ENCODE measurements around the gene SLC2A1.

The SLC2A1 gene

DNA sequence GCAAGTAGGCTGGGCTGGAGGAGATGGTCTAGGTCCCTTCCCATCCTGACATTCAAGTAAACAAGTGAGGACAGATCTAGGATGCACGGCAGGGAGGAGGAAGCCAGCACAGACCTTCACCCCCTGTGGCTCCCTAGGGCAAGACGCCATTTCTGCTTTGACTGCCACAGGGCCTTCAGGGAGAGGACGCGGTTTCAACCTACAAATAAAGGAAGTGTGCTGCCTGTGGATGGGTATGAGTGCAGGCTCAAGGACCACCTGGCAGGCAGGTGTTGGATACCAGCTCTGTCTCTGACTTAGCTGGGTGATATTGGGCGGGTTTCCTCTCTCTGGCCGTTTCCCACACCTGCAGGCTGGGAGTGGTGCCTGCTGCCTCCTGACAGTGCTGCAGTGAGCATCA lies 16.2 kb downstream of the SLC2A1 start:
- no peak for DNase-seq (ENCODE audit: low read depth in 3 of 3)

DNA sequence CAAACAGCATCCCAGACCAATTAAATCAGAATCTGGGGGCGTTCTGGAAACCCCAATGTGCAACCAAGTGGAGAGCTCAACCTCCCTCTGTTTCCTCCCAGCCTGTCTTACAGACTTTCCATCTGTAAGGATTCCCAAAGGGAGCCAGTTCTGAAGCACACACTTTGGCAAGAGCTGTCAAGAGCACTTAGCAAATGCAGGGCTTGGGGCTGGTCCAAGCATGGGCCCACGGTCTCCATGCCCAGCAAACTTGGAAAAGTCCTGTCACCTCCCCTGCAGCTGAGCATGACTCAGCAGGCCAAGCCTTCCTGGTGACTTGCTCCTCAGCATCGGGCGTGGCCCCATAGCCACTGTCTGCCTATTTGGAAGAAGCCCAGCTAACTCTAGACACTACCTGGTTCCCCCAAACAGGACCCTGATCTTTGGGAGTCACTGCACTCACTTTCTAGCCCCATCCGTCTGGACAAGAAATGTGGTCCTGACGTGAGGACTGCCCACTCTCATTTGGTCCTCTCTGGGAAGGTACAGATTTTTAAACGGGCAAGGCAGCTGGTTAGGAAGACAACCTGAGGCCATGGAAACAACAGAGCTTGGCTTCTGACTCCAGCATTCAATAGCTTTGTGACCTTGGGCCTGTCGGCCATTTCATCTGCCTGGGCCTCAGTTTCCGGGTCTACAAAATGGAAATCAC lies 16.9 kb downstream of the SLC2A1 start:
- DNase-seq (ENCODE audit: low read depth in 3 of 3), result peak in 1 of 3 experiments; percentile 44

DNA sequence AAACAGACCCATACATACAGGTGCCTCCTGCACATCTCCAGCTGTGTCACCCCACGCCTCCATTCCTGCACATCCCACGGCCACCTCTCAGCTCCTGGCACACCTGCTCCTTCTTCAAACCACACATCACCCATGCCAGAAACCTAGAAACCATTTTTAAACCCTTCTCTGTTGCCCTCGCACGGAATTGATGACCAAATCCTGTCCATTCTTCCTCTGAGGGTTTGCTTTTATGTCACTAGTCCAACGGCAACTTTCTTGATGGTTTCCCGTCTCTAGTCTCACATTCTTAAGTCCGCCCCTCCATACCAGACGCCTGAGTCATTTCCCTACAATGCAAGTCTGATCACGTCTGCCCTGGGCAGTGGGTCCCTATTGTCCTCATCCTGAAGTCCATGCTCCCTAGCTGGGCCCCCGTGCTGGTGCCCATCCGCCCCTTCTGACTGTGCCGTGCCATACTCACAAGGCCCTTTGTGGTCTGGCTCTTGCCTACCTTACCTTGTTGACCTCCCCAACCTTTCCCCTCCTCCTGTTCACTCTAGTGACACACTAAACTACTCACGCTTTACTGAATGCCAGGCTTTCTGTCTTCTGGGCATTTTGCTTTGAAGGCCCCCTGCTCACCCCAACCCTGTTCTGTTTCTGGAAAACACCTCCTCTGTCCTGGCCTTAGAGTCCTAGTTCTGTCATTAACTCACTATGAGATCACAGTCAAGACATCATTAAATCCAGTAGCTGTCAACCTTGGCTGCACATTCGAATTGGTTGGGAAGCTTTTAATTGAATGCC lies 17.6 kb downstream of the SLC2A1 start:
- DNase-seq (ENCODE audit: low read depth in 3 of 3), result no peak

DNA sequence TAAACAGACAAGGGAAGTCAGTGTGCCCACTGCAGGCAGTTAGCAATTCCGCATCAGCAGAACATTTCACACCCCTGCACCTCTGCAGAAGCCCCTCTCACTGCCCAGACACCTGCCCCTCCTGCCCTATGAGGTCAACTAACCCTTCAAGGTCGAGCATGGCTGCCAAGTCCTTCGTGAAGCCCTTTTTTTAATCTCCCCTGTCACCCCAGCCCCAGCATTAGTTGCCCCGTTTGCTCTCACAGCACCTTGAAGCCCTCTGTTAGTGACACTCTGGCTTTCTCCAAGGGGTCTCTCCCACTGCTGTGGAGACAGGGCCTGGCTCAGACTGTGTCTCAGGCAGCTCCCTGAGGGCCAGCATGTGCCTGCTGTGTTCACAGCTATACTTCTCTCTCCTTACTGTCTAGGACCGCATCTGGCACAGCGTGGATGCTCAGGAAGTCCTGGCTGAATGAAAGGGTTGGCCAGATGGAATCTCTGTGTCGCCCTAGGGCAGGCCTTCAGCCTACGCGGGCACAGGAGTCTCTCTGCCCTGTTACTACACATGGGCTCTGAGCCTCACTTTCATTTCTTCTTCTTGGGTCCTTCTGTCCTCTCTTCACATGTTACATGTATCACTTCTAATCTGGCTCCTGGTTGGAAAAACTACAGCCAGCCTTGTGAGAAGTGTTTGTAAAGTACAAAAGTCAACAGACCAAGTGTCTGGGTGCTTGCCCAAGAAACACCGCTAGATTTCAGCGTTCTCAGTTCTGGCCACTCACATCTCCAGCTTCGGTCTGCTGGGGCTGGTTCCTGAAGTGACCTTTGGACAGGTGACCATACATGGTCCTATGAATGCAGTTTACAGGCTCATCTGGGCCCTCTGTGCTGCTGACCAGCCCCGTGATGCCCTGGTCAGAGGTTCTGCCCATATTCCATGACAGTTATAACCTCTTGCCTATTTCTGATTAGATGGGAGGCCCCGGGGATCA lies 19.7 kb downstream of the SLC2A1 start:
- no peak for DNase-seq (ENCODE audit: low read depth in 3 of 3)

DNA sequence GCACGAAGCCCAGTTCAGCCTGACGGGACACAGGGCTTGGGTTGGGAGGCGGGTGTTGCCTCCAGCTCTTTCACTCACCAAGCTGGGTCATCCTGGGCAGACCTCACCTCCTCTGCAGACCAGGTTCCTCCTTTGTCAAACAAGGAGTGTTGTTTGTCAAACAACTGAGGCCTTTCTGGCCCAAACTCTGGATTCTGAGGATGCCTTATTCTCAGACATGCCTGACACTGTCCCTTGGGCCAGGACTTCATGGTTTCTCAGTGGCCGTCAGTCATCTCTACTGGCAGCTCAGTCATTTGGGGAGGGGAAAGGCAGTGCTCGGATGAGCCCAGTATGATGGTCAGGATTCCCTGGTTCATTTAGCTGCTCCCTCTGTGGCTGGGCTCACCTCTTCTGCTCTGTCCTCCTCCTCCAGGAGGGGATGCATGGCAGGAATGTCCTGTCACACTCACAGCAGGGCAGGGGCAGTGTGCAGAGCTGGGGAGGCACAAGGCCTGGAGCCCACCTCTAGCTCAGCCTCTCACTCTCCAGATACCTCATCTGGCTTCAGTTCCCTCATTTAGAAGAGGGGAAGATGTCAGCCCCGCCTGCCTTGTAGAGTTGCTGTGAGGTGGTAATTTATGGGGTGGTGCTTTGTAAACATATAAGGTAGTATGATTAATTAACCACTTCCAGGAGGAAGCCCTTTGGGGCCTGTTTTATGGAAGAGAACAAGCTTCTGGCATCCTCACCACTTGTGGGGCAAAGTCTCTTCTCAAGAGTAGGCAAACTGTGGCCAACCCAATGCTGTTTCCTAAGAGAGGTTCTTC lies 20.6 kb downstream of the SLC2A1 start:
- no peak for DNase-seq (ENCODE audit: low read depth in 3 of 3)

DNA sequence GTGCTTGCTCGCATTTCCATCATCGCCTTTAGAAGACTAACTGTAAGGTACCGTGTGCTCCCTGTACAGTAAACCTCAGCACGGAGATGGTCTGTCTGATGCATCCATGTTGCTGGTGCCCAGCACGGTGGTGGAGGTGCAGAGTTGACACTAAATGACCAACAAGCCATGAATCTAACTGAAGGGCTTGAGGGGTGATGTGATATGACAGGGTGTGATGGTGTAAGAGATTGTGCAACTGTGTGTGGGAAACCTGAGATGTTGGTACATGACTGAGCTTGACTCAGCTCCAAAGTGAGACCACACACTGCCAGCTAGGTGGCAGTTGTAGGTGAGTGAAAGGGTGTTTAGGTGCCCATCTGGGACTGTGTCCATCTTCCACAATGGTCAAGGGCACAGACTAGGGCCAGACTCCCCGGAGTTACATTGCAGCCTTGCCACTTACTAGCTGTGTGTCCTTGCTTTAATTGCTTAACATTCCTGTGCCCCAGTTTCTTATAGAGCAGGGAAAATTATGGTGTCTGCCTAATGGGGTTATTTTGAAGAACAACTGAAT lies 21.4 kb downstream of the SLC2A1 start:
- DNase-seq (ENCODE audit: low read depth in 3 of 3), result no peak

DNA sequence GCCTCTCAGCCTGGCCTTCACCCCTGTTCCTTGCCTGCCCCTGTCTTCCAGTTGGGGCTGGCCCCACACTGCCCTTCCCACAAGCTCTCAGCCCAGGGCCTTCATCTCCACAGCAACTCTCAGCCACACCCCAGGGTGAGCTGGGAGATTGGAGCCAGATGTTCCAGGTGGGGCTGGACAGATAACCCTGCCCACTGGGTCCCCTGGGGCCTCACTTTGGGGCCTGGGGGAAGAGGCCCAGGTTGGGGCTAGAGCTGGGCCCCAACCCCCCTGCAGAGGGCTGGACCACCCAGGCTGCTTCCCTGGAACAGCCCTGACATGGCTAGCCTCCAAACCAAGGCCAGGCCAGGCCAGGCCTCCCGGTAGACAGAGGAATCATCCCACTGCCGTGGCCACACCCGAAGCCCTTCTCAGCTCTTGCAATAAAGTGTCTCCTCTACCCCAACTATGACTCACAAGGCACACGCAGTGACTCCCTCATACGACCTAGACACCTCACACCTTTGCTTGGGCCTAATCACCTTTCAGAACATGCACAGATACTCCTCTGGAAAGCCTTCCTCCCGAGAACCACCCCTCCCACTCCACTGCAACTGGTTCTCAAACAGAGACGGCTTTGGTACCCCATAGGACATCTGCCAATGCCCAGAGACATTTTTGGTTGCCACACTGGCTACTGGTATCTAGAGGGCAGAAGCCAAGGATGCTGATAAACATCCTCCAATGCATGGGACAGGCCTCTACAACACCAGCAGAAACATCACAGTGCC lies 22.2 kb downstream of the SLC2A1 start:
- no peak for DNase-seq (ENCODE audit: low read depth in 3 of 3)

DNA sequence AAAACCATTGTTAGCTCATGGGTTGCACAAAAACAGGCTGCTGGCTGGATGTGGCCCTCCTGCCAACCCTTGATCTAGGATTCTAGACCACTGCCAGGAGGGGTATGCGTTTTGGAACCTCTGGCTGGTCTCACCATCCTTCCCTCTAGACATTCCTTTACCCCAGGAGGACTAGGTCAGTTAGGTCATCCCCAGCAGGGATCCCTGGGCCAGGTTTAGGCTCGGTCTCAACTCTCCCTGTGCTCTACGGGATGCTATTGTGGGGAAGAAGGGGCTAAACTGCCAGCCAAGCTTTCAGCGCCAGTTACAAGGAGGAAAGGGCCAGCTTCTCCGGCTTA lies 22.7 kb downstream of the SLC2A1 start:
- DNase-seq (ENCODE audit: low read depth in 3 of 3), result no peak

DNA sequence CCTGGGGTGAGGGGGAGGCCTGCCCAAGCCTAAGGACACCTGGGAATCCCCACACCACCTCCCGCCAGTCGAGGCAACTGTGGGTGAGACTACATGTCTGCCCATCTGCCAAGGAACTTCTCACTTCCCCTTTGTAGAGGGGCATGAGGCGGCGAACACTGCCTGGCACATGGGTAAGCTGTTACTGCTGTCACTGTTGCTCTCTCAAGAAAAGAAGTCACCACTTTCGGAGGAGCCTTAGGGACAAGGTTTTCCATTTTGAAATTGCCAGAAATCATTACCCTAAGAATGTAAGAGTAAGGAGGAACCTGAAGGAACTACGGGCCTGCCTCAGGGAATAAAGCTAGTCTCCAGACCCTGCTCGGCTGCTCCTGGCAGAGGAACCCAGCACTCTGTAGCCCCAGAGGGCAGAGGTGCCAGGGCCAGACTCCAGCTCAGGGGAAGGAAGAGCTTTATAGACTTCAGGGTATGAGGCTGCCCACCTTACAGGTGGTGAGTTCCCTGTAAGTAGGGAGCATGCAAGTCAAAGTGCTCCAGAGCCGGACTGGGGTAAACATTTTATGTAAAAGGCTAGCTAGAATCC lies 23.3 kb downstream of the SLC2A1 start:
- no peak for DNase-seq (ENCODE audit: low read depth in 3 of 3)

DNA sequence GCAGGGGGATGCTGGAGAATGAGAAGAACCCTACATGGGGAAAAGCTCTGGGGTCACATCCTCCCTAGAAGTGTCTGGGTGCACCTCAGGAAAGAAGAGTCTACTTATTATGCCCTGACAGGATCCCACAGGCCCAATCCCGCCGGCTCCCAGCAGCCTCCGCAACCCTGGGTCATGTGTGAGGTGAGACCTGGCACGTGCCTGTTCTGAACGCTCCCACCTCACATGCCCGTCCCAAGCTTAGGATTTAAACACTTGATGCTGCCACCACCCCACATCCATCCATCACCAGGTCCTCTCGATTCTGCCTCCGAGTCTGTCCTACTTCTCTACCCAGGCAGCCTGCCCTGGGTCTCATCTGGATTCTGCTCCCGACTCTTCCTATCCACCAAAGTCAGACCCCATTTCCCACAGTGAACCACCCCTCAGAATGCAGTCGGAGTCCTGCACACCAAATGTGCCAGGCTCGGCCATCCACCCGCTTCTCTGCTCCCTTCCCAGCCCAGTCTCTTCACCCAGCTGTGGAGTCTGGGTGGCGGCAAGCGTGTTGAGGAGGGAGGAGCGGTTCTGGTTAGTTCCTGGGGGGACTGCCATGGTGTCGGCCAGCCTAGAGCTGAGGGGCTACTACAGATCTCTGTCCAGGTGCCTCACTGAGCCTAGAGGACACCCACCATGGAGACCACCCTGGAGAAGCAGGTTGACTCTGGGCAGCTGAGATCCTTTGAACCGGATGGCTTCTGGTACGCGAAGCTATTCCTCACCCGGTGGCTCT lies 23.9 kb downstream of the SLC2A1 start:
- no peak for DNase-seq (ENCODE audit: low read depth in 3 of 3)

DNA sequence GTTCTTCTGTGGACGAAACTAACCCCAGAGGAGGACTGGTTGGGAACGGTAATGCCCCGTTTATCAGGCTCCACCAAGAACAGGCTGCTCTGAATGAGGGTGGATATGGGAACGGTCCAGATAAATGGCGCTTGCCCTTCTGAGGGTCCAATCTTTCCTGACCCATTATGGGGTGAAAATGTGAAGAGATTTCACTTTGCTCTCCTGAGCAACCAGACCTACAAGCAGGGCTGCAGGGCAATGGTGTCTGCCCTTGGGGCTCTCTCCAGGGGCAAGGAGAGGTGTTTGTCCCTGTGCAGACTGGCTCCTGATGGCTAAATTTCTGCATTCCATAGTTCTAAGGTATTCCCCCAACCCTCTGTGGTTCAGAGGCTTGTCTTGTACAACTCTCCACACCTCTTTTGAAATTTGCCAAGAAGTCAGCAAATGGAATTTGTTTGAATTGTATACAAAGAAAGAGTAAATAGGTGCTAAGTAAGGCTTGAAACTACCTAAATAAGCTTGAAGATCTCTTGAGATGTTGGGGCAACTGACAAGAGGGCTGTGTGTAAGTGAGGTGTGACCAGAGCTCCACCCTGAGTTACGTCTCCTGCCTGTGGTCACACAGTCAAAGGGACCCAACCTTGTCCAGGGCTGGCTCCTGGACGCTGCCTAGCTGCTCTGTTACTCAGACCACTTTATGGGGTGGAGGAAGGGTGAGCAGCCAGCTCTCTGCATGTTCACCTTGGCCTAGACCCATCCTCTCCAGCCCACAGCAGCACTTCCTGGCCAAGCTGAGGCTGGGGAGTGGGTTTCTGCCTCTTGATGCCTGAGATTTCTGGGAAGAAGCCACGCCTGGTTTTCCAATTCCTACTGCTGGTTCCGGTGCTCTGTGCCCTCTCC lies 24.8 kb downstream of the SLC2A1 start:
- DNase-seq (ENCODE audit: low read depth in 3 of 3), result no peak

DNA sequence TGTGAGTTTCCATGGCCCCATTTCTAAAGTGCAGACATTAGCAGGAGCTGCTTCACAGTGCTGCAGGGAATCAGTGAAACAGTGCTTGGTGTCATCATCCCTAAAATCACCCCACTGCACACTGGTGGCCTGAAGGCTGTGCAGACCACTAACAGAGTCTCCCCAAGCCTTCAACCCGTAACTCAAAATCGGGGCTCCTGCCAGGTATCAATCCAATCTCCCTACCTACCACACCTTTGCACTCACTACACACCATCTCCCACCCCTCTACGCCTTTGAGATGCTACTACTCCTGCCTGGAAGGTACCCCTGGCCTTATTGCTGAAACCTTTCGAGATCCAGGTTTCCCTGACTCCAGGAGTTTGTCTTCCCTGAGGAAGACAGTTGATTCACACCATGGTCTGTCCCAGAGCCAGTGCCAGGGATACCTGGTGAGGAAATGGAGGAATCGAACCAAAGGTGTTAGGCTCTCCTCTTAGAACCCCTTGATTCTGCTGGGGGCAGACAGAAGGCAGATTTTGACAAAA lies 25.5 kb downstream of the SLC2A1 start:
- no peak for DNase-seq (ENCODE audit: low read depth in 3 of 3)

DNA sequence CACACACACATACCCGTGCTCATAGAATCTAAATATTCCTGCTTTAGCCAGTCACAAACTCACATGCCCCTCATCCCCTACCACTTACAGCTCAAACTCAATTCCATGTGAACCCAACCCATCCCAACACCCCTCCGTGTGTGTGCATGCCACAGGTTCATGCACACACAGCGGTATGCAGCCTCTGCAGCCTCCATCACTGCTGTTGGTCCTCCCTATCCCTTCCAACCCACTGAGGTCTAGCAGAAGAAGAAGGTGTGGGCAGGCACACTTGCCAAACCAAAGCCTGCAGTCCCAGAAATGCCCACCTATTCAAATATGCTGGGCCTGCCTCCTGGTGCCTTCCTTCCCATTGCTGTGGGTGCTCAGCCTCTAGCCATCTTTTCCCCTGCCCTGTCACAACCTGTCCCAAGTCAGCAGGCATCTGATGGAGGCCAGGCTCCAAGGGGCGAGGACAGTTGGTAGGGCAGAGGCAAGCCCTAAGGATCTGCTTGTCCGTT lies 26.2 kb downstream of the SLC2A1 start:
- DNase-seq (ENCODE audit: low read depth in 3 of 3), result no peak

DNA sequence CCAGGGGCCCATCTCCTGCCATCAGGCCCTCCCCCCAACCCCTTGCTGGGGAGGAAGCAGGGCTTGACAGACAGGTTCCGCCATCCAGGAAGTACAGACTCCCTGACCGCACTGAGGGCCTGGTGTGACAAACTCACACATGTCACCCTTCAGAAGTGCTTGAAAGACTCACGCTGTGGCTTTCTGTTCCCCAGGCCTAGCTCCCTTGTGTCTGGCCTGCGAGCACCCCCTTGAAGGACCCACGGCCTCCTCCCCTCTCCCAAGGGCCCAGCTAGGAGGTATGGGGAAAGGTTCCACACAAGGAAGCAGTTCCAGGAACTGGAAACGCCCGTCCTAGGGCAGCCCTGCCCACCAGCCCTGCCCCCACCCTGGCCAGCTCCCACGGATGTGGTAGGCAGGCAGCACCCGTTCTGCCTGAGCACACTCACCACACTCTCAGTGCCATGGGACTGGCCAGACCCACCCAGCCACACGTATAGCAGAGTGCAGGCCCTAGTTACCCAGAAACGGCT lies 26.7 kb downstream of the SLC2A1 start:
- peak in 2 of 3 experiments; percentile 51 to 66 for DNase-seq (ENCODE audit: low read depth in 3 of 3)

DNA sequence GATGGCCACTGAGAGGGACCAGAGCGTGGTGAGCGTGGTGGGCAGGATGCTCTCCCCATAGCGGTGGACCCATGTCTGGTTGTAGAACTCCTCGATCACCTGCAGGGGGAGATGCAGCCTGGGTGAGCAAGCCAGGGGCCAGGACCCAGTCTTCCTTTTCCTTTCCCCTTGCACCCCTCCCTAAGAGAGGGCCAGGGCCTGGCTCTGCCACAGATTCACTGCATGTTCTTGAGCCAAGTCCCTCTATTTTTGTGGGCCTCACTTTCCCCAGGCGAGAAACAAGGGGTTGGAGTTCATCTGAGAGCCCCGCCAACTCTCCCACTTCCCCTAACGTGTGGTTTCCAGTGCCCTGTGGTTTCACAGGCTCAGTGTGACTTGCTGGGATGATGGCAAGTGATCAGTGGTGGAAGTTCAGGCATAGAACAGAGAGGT lies 27.5 kb downstream of the SLC2A1 start:
- no peak for DNase-seq (ENCODE audit: low read depth in 3 of 3)

DNA sequence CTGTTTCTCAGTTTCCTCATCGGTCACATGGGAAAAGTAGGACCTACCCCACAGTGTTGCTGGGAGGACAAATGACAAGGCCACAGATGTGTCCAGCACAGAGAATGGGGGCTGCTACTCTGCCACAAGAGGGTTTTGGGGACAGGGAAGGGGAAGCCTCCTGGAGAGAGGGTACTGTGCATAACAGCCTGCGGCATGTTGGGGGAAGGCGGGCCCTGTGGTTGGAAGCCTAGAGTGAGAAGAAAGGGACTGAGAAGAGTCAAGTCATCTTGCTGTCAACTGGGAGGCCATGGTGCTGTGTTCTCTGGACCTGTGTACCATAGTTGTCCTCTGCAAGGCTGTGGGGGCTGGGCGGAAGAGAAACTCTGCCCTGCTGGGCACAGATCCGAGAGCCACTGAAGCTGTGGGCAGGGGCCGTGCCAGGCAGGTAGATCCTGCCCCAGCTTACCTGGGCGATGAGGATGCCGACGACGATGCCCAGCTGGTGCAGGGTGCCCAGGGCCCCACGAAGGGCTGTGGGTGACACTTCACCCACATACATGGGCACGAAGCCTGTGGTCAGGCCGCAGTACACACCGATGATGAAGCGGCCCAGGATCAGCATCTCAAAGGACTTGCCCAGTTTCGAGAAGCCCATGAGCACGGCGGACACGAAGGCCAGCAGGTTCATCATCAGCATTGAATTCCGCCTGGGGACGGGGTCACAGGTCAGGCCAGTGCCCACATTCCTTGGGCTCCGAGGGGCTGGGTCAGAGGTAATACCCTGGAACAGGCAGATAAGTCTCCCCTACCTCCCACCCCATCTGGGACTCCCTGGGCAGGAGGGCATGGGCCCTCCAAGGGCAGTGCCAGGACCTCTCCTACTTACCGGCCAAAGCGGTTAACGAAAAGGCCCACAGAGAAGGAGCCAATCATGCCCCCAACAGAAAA lies 28.2 kb downstream of the SLC2A1 start:
- no peak for DNase-seq (ENCODE audit: low read depth in 3 of 3)

Measured in stimulated activated CD4-positive, alpha-beta T cell treated with anti-CD3 and anti-CD28 coated beads, TNF-alpha, amount 100 ng/mL, for 24 hours (primary cell).